RPMI7951 (cell line): ENCODE results near the gene KRTAP10-4. TPM values are rescaled to one million over a fixed set of nuclear protein-coding genes. Genes with fewer than 3 reads are reported as not detected.
"Not testable (repeated sequence)": the region's sequence is repeated elsewhere in the genome, so short reads cannot be mapped to it uniquely, and the experiment has no call there.

Experiments
- DNase-seq: peaks from one replicate; pipeline ENCODE4 v3.0.0-alpha.2; 2012; ENCODE audit warnings: low read depth
- total RNA-seq: library from RNA; depleted of rRNA; stranded (reverse); fragments of >200 nt; shearing (Covaris generic); gene quantifications from 2 replicates; pipeline ENCODE4 v1.2.3, GENCODE V29; 2014

The KRTAP10-4 gene
- total RNA-seq, 1 experiment from 2014 or later: not detected

DNA sequence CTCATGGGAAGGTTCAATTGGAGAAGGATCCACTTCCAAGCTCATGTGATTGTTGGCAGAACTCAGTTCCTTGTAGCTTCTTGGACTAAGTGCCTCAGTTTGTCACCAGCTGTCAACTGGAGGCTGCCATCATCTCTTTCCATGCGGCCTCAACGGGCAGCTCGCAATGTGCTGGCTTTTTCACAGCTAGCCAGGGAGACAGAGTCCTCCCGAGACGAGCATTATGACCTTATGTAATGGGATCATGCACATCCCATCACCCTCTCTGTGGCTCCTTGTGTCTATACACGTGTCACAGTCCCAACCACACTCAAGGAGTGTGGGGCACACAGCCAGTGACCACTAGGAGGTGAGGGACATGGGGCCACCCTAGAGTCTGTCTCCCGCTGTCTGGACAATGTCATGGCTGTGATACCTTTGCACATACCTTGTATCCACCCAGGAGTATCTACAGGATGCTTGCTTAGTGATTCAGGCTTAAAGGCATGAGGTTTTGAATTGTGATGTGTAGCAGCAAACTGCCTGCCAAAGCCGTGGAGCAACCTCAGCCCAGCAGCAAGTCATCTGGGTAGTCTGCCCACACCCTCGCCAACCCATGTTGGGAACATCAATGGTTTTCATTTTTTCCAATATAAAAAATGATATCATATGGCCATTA is 22.7 kb downstream of the KRTAP10-4 start:
- DNase-seq: no peak

DNA sequence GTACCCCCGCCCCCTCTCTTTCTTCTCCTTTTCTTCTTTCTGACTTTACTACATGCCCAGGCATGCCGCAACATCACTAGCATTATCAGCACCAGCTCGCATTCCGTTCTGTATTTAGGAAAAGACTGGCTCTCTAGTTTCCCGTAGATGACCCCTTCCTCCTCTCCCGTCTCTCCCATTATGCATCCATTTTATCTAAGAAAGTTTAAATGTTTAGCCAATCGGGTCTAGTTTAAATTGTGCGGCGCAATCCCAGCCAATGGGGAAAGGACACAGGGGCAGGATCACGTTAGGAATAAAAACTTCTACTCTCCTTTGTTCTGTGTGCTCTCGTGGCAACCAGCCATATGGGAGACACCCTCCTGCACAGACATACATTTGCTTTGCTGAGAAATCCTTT is 24.5 kb downstream of the KRTAP10-4 start:
- DNase-seq: no peak

DNA sequence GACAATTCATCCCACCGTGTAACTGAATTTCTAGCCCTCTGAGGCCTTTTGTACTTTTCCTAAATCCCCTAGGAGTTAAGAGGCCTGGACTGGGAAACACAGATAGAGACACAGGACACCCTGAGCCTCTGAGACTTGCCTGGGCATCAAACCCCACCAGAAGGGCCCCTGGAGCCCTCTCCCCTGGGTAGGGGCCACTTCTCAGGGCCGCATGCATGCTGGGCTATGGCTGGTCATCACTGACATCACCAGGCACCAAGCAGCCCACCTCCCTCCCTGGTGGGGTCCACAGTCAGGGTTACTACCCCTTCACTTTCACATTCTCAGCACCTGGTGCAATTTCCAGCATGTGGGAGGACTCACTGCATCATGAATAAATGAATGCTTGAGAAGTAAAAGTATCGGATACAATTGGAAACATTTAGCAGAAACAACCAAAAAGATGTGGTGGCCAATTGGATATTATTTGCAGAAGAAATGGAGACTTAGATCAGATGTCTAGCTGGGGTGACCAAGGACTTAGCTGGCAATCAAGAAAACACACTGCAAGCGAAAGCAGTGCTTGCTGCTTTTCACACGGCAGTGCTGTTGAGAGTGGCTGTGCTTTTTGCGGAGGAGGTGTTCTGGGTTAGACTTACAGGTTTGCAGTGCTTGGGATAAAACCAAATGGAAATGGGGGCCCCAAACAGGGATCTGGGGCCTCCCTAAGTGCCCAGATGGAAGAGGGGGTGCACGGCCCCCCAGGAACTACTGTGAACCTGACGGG is 25.9 kb downstream of the KRTAP10-4 start:
- DNase-seq: no peak

DNA sequence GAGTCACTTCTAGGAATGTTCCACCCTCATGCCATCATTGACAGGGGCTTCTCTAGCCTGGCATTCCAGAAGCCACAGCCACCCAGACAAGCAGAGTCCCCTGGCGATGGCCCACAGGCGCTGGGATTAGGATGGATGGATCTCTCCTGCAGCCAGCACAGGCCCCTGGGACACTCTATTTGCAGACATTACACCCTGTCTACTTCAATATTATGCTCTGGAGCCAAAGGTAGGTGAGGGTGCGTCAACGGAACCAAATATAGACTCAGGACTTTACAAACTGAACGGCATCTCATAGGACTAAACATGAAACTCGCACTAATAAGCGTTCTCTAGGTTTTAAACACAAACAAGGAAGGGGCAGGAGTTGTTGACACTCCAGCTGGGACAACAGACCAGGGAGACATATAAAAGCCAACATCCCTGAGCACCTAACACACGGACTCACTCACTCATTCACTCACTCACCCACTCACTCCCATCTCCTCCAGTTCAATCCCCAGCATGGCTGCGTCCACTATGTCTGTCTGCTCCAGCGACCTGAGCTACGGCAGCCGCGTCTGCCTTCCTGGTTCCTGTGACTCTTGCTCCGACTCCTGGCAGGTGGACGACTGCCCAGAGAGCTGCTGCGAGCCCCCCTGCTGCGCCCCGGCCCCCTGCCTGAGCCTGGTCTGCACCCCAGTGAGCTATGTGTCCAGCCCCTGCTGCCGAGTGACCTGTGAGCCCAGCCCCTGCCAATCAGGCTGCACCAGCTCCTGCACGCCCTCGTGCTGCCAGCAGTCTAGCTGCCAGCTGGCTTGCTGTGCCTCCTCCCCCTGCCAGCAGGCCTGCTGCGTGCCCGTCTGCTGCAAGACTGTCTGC is 26.8 kb downstream of the KRTAP10-4 start, which contains the start of gene KRTAP10-7:
Gene KRTAP10-7 (plus strand): TSS at position 480 of the 861 bp plus-strand sequence. CDS start 25 bp downstream, at position 505.
- not testable (repeated sequence) for DNase-seq

DNA sequence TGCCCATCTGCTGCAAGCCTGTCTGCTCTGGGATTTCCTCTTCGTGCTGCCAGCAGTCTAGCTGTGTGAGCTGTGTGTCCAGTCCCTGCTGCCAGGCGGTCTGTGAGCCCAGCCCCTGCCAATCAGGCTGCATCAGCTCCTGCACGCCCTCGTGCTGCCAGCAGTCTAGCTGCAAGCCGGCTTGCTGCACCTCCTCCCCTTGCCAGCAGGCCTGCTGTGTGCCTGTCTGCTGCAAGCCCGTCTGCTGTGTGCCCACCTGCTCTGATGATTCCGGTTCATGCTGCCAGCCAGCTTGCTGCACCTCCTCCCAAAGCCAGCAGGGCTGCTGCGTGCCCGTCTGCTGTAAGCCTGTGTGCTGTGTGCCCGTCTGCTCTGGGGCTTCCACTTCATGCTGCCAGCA is 27.6 kb downstream of the KRTAP10-4 start:
- DNase-seq: not testable (repeated sequence)

DNA sequence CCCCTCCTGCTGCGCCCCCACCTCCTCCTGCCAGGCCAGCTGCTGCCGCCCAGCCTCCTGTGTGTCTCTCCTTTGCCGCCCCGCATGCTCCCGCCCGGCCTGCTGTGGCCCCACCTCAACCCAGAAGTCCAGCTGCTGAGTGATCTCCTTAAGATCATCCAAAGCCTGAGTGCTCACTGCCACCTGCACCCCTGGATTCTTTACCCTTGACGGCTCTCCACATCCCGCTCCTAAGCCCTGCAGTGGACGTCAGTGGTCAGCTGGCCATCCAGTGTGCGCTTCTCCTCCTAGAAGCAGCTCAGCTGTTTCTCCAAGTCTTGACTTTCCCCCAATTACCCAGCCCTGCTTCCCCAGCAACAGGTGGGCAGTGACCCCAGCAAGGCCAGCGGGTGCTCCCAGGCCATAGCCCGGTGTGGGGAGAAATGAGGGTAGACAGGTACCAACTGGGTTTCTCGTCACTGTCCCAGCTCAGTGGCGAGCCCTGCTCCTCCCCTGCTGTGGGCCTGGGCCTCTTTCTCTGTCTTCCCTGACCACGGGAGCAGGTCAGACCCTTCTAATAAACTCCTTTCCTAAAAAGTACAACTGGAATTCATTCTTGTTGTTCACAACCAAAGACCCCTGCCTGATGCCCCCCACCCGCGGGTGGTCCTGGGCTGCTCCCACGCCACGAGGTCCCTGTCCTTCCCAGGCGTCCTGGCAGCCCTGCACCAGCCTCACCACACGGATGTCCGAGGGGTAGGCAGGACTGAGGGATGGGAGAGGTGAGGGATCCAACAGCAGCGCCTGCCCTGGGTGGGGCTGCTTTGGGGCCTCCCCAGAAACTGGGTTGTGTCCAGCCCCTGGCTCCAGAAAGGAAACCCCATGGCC is 28.3 kb downstream of the KRTAP10-4 start:
- DNase-seq: no peak

DNA sequence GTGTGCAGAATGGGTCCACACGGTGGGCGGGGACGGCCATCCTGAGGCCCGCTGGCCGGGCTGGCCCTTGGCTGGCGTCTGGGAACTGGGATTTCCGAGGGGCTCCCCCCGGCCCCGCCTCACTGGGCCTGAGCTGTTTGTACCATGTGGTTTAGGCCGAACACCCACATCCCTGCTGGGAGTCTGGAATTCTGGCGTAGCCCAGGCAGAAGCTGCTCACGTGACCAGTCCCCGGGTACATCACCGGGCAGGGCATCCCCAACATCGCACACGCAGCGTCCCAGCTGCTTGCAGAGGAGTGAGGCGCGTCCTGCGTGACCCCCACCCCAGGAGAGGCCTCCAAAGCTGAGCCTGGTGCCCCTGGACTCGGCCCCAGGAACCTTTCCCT is 28.9 kb downstream of the KRTAP10-4 start:
- no peak for DNase-seq

DNA sequence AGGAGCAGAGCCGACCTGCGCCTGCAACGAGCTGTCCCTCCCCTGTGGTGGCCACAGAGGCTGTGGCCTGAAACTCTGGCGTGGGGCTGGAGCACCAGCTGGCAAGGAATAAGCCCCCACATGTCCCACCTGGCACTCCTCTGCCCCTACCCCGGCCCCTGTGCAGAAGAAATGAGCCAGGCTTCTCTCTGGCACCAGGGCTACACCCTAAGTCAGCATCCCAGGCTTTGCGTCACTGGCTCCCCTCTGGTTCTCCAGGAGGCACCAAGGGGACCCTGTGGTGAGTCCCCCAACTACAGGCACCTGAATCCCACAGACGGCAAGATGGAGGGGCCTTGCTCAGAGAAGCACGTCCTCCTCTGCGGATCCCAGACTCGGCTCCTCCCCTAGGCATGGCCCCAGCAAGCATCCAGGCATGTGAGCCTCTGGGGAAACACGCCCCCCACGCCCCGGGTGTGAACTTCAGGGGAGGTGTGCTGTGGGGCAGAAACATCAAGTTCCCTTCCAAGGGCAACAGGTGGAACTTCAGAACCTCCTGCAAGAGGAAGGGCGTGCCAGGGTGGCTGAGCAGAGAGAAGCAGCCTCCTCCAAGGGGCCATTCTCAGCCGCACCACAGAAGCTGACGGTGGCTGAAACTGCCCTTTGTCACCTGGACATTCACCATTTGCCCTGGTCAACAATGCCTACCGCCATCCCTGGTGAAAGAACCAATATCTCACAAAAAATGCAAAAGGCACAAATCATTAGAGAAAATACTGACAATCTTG is 29.8 kb downstream of the KRTAP10-4 start:
- no peak for DNase-seq

DNA sequence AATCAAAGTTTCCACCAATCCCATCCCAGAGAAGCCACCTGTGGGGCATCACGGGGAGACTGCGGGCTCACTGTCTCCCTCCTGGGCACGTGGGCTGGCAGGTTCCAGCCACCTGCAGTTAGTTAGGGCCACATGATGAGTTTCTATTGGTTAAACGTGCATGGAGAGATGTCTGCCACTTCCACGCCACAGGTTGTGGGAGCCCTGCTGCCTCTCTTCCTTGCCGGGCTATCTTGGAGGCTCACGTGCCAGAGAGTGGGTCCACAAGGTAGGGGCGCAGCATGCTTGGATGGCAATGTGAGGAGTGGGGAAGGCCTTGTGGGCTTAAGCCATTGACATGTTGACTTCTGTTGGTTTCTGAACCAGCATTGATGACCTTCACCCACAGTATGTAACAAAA is 30.4 kb downstream of the KRTAP10-4 start:
- no peak for DNase-seq

DNA sequence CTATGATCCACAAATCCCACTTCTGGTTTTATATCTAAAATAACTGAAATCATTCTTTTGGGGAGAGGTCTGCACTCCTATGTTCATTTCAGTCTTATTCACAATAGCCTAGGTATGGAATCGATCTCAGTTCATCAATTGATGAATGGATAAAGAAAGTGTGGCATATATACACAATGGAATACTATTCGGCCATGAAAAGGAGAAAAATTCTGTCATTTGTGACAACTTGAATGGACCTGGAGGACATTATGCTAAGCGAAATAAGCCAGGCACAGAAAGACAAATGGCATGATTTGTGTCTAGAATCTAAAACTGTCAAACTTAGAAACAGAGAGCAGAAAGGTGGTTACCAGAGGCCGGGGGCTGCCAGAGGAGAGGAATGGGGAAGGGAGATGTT is 33.0 kb downstream of the KRTAP10-4 start:
- no peak for DNase-seq

DNA sequence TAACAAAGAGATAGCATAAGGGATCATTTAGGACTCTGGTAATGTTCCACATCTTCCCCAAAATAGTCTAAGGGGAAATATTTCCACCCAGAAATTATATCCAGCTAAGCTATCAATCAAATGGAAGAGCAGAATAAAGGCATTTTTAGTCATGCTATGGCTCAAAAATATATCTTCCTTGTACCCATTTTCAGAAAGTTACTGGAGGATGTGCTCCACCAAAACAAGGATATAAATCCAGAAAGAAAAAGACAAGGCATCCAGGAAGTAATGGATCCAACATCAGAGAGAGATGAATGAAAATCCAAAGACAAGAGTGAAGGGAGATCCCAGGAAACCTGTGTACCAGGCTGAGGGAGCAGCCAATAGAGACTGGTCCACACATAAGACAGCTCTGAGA is 35.7 kb downstream of the KRTAP10-4 start:
- no peak for DNase-seq

DNA sequence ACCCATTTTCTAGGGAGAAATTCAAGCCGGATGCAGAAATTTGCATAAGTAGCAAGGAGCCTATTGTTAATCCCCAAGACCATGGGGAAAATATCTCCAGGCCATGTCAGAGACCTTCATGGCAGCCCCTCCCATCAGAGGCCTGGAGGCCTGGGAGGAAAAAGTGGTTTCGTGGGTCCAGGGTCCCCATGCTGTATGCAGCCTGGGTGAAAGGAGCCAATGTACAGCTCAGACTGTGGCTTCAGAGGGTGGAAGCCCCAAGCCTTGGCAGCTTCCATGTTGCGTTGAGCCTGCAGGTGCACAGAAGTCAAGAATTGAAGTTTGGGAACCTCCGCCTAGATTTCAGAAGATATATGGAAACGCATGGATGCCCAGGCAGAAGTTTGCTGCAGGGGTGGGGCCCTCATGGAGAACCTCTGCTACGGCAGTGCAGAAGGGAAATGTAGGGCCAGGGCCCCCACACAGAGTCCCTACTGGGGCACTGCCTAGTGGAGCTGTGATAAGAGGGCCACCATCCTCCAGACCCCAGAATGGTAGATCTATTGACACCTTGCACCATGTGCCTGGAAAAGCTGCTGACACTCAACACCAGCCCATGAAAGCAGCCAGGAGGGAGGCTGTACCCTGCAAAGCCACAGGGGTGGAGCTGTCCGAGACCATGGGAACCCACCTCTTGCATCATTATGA is 36.8 kb downstream of the KRTAP10-4 start:
- not testable (repeated sequence) for DNase-seq

DNA sequence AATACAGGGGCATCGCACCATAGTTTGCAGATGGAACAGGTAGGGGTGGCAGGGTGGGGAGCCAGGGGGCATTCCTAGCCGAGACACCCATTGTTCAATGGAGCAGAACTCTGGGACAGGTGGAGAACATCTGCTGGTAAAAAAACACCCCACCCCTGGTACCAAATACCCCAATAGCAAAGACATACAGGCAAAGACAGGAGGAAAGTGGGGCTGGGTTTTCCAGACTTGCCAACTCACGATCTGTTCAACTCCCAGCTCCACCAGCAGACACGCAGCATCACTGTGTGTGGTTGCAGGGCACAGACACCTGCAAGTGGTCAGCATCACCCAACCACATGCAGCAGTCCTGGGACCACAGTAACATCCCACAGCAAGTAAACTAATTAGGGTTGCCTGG is 38.0 kb downstream of the KRTAP10-4 start:
- DNase-seq: no peak

DNA sequence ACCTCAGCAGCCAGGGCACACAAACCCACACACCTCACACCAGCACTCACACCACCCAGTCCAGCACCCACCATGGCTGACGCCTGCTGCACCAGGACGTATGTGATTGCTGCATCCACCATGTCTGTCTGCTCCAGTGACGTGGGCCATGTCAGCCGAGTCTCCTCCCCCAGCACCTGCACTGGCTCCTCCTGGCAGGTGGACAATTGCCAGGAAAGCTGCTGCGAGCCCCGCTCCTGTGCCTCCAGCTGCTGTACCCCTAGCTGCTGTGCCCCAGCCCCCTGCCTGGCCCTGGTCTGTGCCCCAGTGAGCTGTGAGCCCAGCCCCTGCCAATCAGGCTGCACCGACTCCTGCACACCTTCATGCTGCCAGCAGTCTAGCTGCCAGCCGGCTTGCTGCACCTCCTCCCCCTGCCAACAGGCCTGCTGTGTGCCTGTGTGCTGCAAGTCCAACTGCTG is 38.5 kb downstream of the KRTAP10-4 start, which contains the start of gene KRTAP10-8:
Gene KRTAP10-8 (plus strand): TSS at position 51 of the 458 bp plus-strand sequence. CDS start 22 bp downstream, at position 73.
- DNase-seq: no peak

DNA sequence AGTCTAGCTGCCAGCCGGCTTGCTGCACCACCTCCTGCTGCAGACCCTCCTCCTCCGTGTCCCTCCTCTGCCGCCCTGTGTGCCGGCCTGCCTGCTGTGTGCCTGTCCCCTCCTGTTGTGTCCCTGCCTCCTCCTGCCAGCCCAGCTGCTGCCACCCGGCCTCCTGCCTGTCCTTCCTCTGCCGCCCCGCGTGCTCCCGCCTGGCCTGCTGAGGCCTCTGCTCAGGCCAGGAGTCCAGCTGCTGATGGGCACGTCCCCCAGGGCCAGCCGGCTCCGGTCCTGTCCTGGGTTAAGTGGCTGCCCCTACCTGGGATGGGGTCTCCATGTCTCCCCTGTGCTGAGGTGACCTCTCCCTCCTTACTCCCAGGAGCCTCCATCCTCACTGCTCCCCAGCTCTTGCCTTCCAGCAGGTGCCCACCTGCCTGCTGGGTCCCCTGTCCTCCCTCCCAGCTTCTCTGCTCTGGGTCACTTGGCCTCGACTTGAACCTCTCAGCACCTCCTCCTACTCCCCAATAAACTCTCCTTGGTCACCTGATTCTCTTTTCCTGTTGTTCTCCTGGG is 39.2 kb downstream of the KRTAP10-4 start:
- DNase-seq: no peak

DNA sequence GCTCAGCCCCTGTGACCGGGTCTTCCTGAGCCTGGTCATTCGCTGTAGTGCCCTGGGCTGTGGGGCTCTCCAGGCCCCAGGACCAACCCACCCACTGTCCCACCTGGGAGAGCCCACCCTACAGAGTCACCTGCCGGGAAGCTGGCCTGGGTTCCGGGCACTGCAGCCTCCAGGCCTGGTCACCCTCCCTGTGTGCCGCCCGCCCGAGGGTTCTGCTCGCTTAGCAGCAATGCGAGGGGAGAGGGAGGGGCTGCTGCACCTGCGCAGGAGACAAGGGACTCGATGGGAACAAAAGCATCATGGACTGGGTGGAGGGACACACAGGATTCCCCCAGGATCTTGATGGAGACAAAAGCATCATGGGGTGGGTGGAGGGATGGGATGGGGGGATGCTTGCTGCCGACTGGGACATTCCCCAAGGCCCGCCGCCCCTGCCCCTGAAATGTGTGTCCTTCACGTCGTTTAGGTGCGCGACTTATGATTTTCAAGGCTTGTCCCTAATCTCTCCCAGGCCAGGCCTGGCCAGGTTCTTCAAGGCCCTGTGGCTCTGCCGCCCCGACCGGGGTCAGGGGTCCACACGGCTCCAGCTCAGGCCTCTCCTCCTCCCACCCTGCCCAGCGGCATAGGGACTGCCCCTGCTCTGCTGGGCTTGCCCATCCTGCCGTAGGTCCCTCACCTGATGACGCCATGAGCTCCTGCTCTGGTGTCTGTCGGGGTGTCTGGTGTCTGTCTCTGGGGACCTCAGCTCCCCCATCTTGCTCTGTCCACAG is 40.0 kb downstream of the KRTAP10-4 start:
- DNase-seq: no peak

DNA sequence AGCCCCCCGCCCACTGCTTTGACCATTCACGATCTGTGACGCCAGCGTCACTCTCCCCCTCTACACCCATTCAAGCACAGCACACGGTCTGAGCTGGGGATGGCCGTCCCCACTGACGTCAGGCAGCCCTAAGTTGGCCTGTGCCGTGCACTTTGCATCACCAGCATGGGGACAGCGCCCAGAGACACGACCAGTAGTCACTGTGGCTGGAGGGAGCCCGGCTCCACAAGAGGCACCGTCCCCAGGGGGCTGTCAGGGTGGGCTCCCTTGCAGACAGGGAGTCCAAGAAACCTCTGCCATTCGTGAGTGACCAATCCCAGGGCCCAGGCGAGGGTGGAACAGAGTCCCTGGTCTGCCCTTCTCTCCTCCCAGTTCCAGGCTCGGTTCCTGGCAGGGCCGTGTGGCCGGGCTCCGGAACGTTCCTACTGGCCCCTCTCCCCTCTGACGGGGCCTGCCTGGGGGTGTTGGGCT is 40.7 kb downstream of the KRTAP10-4 start:
- no peak for DNase-seq

DNA sequence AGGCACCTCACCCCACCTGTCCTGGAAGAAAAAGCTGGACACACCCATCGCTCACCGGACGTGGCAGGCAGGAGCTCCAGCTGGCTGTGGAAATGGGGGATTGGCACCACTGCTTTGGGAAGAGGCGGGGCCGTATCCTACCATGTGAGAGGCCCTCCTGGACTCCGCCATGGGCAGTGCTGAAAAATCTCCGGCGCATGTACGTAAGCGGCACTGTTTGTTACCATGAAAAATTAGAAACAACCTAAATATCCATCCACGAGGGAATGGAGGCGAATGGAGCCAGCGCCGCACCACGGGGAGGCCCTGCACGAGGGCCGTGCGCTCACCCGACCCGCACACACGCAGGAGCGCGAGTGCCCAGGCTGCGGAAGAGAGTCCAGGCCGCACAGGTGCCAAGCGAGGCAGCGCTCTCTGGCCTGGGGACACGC is 41.4 kb downstream of the KRTAP10-4 start:
- DNase-seq: no peak
